ENCODE measurements around the gene CARNS1. TPM values are rescaled to one million over a fixed set of nuclear protein-coding genes. Genes with fewer than 3 reads are reported as not detected.

CARNS1 gene
- total RNA-seq, 1 experiment from 2014 or later = 0.13 TPM

- no peak for DNase-seq (ENCODE audit: low spot score)
- peak overlapping the region; percentile 89 for H3K27ac ChIP-seq (ENCODE audit: low read depth, low read length, poor library complexity, severe bottlenecking)
- BruUV-seq (replicated peaks) = no TSS peak
- H3K36me3 ChIP-seq (ENCODE audit: insufficient read depth, low read length, poor library complexity, severe bottlenecking) = peaks cover 17% of the 10 kb centered on the region
- ChIA-PET POLR2A (ENCODE audit: low non-redundant PET) (no interaction called here), CTCF (interaction anchor here (2.7 kb wide), 1 partner anchor 9 kb away, joined by 10 read pairs; no protein-coding TSS in a partner anchor)
- H3K9me3 ChIP-seq (ENCODE audit: low read depth, low read length, poor library complexity, severe bottlenecking) = no peaks in the 10 kb centered on the region
- no peak for TF ChIP-seq EZH2 (IDR thresholded peaks at IDR 0.05; ENCODE audit: borderline replicate concordance, low read depth, low read length, poor library complexity, severe bottlenecking)
- no peak for TF ChIP-seq CTCF (conservative IDR thresholded peaks at IDR 0.05; ENCODE audit: low read depth, low read length)
- intact Hi-C loops (cut with micrococcal nuclease; ENCODE audit: unreplicated experiment) = loop anchor here (5.0 kb wide), 1 partner anchor 116 kb away; the partner anchor contains the start of genes CDK2AP2 and PITPNM1
- peaks cover 9% of the 10 kb centered on the region for H3K4me1 ChIP-seq (ENCODE audit: insufficient read depth, low read length, poor library complexity, severe bottlenecking)
- peak overlapping the region; percentile 77 for H3K4me3 ChIP-seq (ENCODE audit: low read depth, low read length, poor library complexity, severe bottlenecking)
- no peaks in the 10 kb centered on the region for H3K27me3 ChIP-seq (replicated peaks; ENCODE audit: insufficient read depth, low read depth, low read length, poor library complexity)
Measured at GRCh38 chr11:67390947-67391303, 24.6 kb upstream of the CARNS1 start.

- Histone ChIP-seq H3K27me3 (replicated peaks; ENCODE audit: insufficient read depth, low read depth, low read length, poor library complexity) (no peaks in the 10 kb centered on the region), H3K27ac (ENCODE audit: low read depth, low read length, poor library complexity, severe bottlenecking) (peak within 1 kb of the TSS; percentile 89), H3K9me3 (ENCODE audit: low read depth, low read length, poor library complexity, severe bottlenecking) (no peaks in the 10 kb centered on the region), H3K36me3 (ENCODE audit: insufficient read depth, low read length, poor library complexity, severe bottlenecking) (peaks cover 23% of the 10 kb centered on the region), H3K4me3 (ENCODE audit: low read depth, low read length, poor library complexity, severe bottlenecking) (peak within 1 kb of the TSS; percentile 77), H3K4me1 (ENCODE audit: insufficient read depth, low read length, poor library complexity, severe bottlenecking) (peaks cover 9% of the 10 kb centered on the region)
- intact Hi-C loops (cut with micrococcal nuclease; ENCODE audit: unreplicated experiment) = loop anchor here (5.0 kb wide), 1 partner anchor 116 kb away; the partner anchor contains the start of genes CDK2AP2 and PITPNM1
- ChIA-PET CTCF (interaction anchor here (0.8 to 2.7 kb wide), 4 partner anchors 9 to 42 kb away, joined by 4 to 10 read pairs (median 6); partner anchors contain the start of gene PPP1CA), POLR2A (ENCODE audit: low non-redundant PET) (interaction anchor here (1.2 kb wide), 1 partner anchor 10 kb away, joined by 3 read pairs; the partner anchor contains the start of gene PPP1CA)
- DNase-seq (ENCODE audit: low spot score) = peak; percentile 99
- no peak for TF ChIP-seq EZH2 (IDR thresholded peaks at IDR 0.05; ENCODE audit: borderline replicate concordance, low read depth, low read length, poor library complexity, severe bottlenecking)
- no peak for TF ChIP-seq CTCF (conservative IDR thresholded peaks at IDR 0.05; ENCODE audit: low read depth, low read length)
- BruUV-seq (replicated peaks) = TSS peak; percentile 84
Measured at GRCh38 chr11:67391304-67392182, 23.9 kb upstream of the CARNS1 start, which contains the start of gene RAD9A. Gene RAD9A, plus strand, starts transcription at chr11:67391986. Its CDS starts 59 bp downstream, at chr11:67392045.

GRCh38 chr11:67392183-67392715, 23.2 kb upstream of the CARNS1 start:
- H3K4me3 ChIP-seq (ENCODE audit: low read depth, low read length, poor library complexity, severe bottlenecking) = peak overlapping the region; percentile 77
- BruUV-seq (replicated peaks) = TSS peak; percentile 62
- TF ChIP-seq EZH2 (IDR thresholded peaks at IDR 0.05; ENCODE audit: borderline replicate concordance, low read depth, low read length, poor library complexity, severe bottlenecking) (no peak), CTCF (conservative IDR thresholded peaks at IDR 0.05; ENCODE audit: low read depth, low read length) (no peak)
- no peaks in the 10 kb centered on the region for H3K9me3 ChIP-seq (ENCODE audit: low read depth, low read length, poor library complexity, severe bottlenecking)
- peaks cover 30% of the 10 kb centered on the region for H3K36me3 ChIP-seq (ENCODE audit: insufficient read depth, low read length, poor library complexity, severe bottlenecking)
- no peaks in the 10 kb centered on the region for H3K27me3 ChIP-seq (replicated peaks; ENCODE audit: insufficient read depth, low read depth, low read length, poor library complexity)
- DNase-seq (ENCODE audit: low spot score) = no peak
- CTCF ChIA-PET = interaction anchor here (0.8 to 2.7 kb wide), 4 partner anchors 9 to 43 kb away, joined by 4 to 10 read pairs (median 6); partner anchors contain the start of gene PPP1CA
- POLR2A ChIA-PET (ENCODE audit: low non-redundant PET) = interaction anchor here (1.2 kb wide), 1 partner anchor 9 kb away, joined by 3 read pairs; the partner anchor contains the start of gene PPP1CA
- H3K4me1 ChIP-seq (ENCODE audit: insufficient read depth, low read length, poor library complexity, severe bottlenecking) = peaks cover 15% of the 10 kb centered on the region
- H3K27ac ChIP-seq (ENCODE audit: low read depth, low read length, poor library complexity, severe bottlenecking) = peak overlapping the region; percentile 89
- intact Hi-C loops (cut with micrococcal nuclease; ENCODE audit: unreplicated experiment) = loop anchor here (5.0 kb wide), 1 partner anchor 115 kb away; the partner anchor contains the start of genes CDK2AP2 and PITPNM1

Measured in A673 (cell line).